GM12801 (cell line): ENCODE data around the gene URGCP.

ENCODE experiments used
- CTCF ChIP-seq: IDR thresholded peaks from one replicate; pipeline ENCODE4 v1.5.1; 2011; ENCODE audit warnings: control low read depth; ENCODE audit not compliant: insufficient read length; ENCODE audit errors: extremely low read depth

Gene URGCP

GRCh38 chr7:43929529-43930457 lies 23.4 kb upstream of the URGCP start:
- no peak for TF ChIP-seq CTCF

DNA sequence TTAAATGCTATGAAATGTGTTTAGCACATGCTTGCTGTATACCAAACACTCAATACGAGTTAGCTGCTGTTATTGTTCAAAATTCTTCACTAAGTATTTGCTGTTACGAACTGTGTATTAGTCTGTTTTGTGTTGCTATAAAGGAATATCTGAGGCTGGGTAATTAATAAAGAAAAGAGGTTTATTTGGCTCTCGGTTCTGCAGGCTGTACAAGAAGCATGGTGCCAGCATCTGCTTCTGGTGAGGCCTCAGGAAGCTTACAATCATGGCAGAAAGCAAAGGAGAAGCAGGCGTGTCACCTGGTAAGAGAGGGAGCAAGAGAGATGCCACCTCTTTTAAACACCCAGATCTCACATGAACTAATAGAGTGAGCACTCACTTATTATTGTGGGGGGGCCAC lies 21.4 kb upstream of the URGCP start:
- TF ChIP-seq CTCF: no peak

- TF ChIP-seq CTCF: no peak
Measured at GRCh38 chr7:43926798-43927123, 20.4 kb upstream of the URGCP start.

DNA sequence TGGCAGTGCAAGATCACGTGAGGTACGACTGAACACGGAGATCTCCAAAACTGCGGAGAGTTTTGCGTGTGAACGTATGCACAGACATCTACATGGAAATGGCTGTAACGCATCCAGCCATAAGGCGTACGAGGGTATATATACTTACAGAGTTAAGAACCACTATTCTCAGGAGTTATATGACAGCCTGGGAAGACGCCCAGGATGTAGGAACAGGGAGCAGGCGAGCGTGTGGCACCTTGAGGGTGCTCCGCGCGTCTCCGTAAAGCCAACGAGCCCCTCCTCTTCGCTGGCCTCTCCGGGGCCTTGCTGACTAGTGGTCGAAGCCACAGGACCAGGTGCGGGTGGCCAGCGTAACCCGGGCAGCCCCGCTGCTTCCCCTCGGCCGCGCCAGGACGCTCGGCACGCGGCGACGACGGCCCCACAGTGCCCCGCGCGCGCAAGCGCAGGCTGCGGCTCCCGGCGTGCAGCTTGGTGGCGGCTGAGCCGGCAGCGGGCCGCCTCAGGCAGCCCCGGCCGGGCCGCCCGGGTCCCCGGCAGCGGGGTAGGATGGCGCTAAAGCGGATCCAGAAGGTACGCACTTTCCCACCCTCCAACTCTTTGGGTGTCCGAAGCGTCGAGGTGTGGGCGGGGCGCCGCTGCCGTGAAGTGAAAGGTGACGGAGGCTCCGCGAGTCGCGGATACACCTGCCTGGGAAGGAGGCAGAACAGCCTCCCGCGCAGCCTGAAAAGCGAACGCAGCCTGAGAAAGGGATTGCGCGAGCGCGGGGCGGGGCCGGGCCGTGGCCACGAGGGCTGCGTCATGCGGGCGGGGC lies 19.8 kb upstream of the URGCP start, which contains the start of gene UBE2D4:
Gene UBE2D4 (plus strand): TSS at position 453 of the 814 bp plus-strand sequence. CDS start 97 bp downstream, at position 550.
- no peak for TF ChIP-seq CTCF

GRCh38 chr7:43922726-43923125 lies 16.3 kb upstream of the URGCP start:
- no peak for TF ChIP-seq CTCF

- no peak for TF ChIP-seq CTCF
Measured at GRCh38 chr7:43921423-43921822, 15.0 kb upstream of the URGCP start.

- TF ChIP-seq CTCF: no peak
Measured at GRCh38 chr7:43915907-43916306, 9.5 kb upstream of the URGCP start.
